WI38 (cell line): ENCODE results near the gene RTL9.

ENCODE experiments used
- H3K4me3 ChIP-seq: 2 replicates; pipeline ENCODE4 v1.5.1; 2011; ENCODE audit warnings: low read depth, mild to moderate bottlenecking, control low read depth, low read length
- TF ChIP-seq, protein P1 (sequence below): IDR thresholded peaks from 2 replicates; pipeline ENCODE4 v1.5.1; 2012; ENCODE audit warnings: low read depth, mild to moderate bottlenecking, control low read depth, low read length

RTL9 gene

DNA sequence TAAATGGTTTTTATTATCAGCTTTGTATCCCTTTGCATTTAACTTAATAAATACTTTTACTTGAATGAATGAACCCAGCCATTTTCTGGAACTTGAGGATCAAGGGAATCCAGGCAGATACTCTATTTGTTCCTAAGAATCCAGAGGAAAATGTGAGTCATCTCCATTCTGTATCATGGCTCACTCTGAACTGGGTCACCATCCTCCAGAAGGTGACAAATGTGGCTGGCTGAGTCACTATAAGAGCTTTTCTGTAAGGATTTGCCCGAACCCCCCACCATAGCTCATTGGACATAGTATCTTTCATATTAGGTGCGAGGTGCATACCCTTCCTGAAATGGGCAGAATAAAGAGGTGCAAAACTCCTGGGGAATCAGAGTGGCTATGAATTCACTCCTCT lies 25.8 kb downstream of the RTL9 start:
- H3K4me3 ChIP-seq = no peak overlapping the region
- TF ChIP-seq, protein P1, sequence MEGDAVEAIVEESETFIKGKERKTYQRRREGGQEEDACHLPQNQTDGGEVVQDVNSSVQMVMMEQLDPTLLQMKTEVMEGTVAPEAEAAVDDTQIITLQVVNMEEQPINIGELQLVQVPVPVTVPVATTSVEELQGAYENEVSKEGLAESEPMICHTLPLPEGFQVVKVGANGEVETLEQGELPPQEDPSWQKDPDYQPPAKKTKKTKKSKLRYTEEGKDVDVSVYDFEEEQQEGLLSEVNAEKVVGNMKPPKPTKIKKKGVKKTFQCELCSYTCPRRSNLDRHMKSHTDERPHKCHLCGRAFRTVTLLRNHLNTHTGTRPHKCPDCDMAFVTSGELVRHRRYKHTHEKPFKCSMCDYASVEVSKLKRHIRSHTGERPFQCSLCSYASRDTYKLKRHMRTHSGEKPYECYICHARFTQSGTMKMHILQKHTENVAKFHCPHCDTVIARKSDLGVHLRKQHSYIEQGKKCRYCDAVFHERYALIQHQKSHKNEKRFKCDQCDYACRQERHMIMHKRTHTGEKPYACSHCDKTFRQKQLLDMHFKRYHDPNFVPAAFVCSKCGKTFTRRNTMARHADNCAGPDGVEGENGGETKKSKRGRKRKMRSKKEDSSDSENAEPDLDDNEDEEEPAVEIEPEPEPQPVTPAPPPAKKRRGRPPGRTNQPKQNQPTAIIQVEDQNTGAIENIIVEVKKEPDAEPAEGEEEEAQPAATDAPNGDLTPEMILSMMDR = no peak

- H3K4me3 ChIP-seq = no peak overlapping the region
Observed at GRCh38 chrX:110389570-110389969, 30.9 kb downstream of the RTL9 start.

GRCh38 chrX:110391086-110391485 lies 32.4 kb downstream of the RTL9 start:
- H3K4me3 ChIP-seq = no peak overlapping the region
- TF ChIP-seq, protein P1 = no peak

More at GRCh38 chrX:110389570-110389969, 30.9 kb downstream of the RTL9 start:
- TF ChIP-seq, protein P1 = no peak

- TF ChIP-seq, protein P1 = no peak
- H3K4me3 ChIP-seq = no peak overlapping the region
Observed at GRCh38 chrX:110394651-110395050, 36.0 kb downstream of the RTL9 start.

GRCh38 chrX:110395877-110396276 lies 37.2 kb downstream of the RTL9 start:
- TF ChIP-seq, protein P1 = no peak

GRCh38 chrX:110396735-110397134 lies 38.1 kb downstream of the RTL9 start:
- TF ChIP-seq, protein P1 = no peak
- no peak overlapping the region for H3K4me3 ChIP-seq

More at GRCh38 chrX:110395877-110396276, 37.2 kb downstream of the RTL9 start:
- H3K4me3 ChIP-seq = no peak overlapping the region

- TF ChIP-seq, protein P1 = no peak
- H3K4me3 ChIP-seq = no peak overlapping the region
Observed at GRCh38 chrX:110397339-110397738, 38.7 kb downstream of the RTL9 start.
